ENCODE measurements around the gene EPSTI1.
A peak's percentile ranks its signal among the peaks of the same experiment; 100 is the strongest.
"Not testable (repeated sequence)": the region's sequence is repeated elsewhere in the genome, so short reads cannot be mapped to it uniquely, and the experiment has no call there.

Gene EPSTI1

DNA sequence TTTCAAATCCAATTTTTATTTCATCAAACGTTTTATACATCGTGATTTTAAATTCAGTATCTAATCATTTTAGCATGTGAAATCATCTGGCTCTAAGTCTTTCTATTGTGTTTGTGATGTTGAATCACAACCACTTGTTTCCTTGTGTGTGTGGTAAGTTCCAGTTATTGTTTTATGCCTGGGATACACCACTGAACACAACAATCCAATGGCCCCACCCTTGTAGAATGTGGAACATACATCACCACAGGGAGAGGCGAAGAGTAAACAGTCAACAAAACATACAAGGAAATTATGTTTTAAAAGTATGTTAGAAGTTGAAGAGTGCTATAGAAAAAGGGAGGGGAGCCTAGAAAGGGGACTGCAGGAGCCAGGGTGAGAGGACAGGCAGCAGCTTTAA lies 100.5 kb downstream of the EPSTI1 start:
- no peak for DNase-seq

DNA sequence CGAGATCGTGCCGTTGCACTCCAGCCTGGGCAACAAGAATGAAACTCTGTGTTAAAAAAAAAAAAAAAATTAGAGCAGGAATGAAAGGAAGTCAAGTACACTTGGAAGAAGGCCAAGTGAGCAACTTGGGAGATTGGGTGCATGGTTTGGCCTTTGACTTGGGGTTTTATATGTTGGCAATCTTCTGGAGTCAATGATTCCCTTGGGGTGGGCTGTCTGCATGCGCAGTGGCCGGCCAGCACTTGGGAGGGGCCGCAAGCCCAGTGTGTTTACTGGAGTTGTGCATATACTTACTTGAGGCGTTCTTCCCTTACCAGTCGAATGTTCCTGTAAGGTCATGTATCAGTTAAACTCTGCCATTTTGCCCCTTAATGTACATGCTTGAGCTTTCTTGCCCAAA lies 106.7 kb downstream of the EPSTI1 start:
- no peak for DNase-seq

DNA sequence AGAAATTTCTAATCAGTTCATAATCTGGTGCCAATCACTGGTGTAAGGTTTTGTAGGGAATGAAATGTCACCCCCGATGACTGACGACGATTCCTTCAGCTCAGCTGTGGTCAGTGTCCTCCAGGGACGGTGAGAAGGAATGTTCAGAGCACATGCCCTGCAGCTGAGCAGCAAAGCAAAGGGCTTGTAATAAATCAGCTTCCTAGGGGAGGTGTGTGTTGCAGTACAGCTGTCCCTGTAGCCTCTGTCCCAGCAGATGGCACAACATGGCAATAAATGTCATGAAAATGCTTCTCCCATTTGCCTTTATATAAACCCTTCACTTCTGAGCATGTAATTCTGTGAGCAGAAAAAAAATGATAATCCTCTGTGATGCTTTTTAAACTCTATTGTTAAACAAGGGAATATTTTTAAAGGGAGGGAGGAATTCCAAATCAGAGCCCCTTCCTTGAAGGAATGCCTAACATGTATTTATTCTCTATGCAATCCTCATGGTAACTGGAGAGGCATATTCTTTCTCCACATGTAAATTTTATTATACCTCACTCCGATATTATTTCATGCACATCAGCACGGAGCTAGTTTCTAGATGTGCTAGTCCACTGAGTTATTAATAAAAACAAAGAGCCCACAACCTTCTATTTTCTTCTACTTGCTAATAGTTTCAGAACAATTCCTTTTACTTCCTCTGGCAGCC lies 108.1 kb downstream of the EPSTI1 start:
- peak; percentile 76 for DNase-seq

DNA sequence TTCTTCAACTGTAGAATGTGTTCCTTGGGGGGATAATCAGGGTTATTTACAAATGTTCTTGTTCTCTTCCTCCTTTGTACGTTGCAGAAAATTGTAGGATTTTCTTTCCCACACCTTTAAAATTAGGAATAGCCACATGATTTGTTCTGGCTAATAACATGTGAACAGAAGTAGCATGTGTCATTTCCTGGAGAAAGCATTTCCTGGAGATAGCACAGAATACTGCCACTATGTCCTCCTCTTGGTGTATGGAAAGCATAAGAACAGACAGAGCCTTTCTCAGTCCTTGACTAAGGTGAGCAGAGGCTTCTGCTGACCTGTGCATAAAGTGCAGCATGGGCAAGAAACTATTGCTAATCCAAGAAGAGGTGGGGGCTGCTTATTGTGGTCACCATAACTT lies 108.9 kb downstream of the EPSTI1 start:
- DNase-seq = no peak

DNA sequence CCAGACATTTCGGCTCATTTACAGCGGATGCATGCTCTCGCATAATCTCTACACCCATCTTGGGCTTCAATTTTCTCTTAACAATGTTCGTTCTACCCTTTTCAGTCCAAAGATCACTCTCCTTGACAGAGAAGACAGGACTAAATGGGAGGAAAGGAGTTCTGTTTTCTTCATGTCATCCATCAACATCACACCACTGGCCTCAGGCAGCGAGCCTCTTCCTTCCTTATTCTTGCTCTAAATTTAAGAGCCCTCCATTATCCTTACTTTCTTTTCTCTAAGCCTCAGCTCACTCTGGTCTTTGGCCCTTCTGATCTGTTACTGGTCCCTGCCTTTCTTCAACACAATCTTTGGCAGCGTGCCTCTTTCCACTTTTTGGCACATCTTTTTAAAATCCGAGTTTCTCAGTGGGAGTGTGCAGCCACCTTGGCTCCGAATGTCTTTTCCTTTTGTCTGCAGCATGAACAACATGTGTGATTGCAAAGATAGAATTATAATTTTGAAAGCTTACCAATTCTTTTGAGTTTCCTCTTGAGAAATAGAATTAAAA lies 111.9 kb downstream of the EPSTI1 start:
- no peak for DNase-seq

DNA sequence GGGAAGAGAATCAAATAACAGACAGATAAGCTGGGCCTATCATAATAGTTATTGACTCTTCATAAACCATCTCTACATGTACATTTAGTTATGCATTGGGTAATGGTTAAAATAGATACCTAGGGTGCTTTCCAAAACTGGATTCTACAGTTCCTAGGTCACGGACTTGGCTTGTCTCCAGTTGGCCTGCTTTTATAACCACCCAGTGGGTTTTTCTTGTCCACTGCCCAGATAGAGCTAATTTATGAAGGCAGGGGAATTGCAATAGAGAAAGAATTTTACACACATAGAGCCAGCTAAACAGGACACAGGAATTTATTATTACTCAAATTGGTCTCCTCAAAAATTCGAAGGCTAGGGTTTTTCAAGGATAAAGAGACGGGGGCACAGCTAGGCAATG lies 113.3 kb downstream of the EPSTI1 start:
- no peak for DNase-seq

DNA sequence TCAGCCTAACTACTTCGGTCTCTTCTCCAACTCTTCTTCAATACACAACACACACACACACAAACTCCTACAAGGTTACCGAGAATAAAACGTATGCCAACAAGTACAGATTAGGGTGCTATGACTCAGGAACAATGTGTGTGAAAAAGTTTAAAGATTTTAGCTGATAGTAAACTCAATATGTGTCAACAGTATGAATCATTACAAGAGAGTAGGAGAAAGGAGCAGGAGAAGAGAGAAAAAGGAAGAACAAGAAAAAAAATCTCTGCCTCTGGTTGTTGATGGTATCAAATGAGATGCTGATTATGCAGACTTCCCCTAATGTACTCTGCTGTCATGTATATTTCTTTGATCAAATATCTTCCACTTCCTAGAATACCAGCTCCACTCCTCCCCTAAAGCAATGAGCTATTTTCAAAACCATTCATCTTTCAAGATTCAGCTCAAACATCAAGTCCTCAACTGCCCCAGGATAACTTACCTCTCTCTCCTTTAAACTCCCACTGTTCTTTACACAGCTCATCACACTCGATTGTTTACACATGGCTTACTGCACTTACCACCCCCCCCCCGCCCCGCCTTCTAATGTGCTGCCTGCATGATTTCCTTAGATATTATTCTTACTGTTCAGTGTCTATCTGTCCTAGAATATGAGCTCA lies 115.0 kb downstream of the EPSTI1 start:
- DNase-seq = no peak

DNA sequence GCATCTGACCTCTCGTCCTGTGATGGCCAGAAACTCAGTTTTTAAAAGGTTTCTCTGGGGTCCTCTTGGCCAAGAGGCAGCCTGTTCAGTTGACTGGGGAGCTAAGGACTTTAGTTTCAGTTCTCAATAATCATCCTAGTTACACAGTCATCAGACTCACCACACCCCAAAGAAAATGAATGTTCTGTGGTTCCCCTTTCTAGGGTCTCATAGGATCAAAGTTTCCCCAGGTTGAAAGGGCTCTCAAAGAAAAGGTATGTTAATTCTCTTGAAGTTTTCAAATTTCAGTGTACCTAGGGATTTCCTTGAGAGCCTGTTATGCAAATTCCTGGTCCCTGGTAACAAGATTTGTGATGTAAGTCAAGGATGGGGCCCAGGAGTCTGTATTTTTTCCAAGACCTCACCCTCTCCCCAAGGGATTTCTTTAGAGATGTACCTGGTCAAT lies 115.7 kb downstream of the EPSTI1 start:
- no peak for DNase-seq

DNA sequence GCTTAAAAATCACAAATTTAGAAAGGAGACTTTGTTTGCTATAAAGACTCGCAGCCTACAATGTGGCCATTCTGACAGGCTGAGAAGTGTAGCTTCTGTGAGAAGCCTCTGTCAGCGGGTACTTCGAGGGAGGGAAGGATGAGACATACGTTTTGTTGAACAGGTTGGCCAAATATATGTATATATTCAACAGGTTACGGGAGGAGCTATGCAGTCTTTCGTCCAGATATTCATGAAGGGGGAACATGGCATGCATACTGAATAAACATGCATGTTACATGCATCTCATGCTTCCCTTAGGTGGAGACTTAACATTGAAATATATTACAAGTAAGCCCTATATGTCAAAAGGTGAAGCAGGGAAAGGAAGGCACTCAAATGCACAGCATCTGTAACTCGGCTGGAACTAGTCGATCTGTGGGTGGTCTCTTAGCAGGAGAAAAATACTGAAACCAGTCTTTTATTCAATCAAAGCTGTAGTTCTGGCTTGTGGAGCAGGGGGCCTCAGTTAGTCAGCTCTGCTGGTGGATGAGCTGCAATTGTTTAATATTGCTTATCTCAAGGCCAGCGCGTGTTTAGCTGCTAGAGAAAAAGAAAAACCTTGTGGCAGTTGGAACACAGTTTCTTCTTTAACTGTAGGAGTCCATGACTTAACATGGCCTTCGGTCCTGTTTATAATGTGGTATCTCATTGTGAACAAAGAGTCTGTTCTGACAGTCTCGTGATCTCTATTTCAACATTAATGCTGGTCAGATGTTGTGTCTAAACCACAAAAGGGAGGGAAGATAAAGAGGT lies 116.4 kb downstream of the EPSTI1 start:
- no peak for DNase-seq

DNA sequence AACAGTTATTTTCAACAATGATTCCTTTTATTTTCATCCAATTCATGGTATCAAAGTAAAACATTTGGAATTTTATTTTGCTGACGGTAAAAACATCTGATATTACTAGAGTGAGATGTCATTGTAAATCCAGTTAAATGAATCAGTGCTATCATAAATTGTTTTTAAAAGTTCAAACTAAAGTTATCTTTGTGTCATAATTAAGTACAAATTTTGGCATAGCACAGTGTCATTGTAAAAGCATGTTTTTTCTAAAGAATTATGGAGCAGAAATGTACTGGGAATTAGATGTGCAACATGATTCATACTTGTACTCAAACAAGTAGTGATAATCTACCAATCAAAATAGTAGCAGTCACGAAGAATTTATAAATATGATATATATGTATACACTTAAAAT lies 117.8 kb downstream of the EPSTI1 start:
- DNase-seq = no peak

DNA sequence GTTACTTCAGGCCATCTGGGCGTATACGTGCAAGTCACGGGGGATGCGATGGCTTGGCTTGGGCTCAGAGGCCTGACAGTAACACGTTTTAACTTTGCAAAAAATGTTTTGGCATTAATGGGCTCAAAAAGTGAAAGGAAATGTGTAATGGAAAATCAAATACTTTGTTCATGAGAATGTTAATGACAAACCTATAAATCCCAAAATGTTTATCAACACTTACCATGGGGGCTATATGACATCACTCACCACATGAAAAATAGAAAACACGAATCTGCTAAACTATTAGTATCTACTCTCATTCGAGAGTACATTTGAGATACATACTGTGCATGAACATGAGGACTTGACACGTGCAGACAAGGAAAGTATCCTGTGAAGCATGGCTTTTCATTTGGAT lies 119.0 kb downstream of the EPSTI1 start:
- DNase-seq = no peak

DNA sequence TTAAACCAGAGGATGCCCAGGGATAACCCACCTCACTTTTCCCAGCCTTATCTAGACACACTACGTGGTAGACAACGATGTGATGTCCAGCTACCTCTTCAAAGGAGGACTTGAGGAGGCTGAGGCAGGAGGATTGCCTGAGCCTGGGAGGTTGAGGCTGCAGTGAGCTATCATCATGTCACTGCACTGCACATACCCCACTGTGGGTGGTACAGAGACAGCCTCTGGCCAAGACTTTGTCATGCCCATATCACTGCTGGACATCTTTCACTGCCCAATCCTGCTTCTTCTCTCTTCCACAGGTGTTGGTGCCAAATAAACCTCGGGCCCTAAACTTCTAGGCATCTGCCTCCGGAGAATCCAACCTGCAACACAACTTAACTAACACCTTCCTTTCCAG lies 124.8 kb downstream of the EPSTI1 start:
- DNase-seq = no peak

DNA sequence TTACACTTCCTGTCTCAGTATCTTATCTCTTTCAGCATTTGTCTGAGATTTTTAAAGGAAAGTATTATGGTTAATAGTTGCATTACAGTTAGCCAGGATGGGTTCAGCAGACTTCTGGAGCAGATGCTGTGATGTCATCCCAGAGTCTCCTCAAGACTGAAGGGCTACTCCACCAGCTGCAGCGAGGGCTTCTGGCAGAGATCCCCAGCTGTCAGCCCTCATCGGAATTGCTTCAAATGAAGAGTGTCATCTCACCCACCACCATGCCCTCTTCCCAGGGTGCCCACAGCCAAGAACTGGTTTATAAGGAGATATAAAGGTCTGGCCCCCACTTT lies 126.3 kb downstream of the EPSTI1 start:
- no peak for DNase-seq

DNA sequence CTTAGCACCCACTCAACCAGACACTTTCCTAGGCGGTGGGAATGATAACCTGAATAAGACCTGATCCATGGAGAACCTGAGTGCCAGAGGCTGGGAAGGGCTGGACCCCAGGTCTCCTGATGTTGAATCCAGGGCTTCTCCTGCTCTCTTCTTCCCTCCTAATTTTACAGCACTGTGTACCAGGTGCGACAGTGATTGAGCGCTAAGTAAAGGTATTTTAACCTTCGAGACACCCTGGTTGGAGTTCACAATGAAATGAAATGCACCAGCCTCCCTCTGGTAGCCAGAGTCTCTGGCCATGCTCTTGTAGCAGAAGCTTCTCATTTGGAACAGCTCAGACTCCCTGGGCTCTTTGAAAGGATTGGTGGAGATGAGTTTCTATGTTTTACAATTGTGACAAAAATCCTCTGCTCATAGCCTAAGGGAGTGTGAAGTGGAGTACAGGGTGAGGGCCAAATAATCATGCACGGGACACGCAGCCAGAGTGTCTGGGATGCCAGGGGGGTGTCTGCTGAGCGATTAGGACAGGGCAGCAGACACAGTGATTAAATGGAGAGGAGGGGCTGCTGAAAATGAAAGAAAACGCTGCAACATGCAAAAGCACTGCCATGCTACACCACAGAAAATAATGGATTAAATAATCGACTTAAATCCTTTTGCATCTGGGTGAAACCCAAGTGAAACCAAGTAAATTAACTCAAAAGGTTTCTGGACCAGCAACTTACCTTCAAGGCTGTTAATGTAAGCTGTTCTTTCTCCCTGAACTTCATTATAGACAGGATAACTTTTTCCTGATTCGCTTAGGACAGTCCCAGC lies 126.9 kb downstream of the EPSTI1 start:
- no peak for DNase-seq

DNA sequence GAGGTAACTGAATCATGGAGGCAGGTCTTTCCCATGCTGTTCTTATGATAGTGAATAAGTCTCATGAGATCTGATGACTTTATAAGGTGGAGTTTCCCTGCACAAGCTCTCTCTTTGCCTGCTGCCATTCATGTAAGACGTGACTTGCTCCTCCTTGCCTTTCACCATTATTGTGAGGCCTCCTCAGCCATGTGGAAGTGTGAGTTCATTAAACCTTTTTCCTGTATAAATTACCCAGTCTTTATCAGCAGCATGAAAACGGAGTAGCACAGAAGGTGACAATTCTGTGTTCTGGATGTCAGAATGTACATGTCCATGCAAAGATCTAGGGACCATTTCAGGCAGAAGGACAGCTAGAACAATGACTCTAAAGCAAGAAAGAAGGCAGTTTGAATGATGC lies 129.7 kb downstream of the EPSTI1 start:
- not testable (repeated sequence) for DNase-seq

DNA sequence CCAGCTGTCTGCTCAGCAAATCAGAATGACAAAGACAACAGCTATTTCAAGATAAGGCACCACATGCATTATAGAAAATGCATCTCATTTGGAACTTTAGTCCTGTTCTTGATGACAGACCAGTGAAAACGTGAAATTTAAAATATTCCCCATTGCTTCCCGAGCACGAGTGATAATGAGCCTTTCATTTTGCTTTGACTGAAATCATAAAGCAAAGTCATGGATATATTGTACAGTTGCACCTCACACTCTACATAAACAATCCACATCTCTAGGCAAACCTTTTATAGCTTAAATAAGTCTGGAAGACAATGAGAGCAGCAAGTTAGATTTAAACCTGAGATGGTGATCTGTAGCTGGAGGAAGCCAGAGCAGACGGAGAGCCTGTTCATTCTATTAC lies 131.6 kb downstream of the EPSTI1 start:
- no peak for DNase-seq

DNA sequence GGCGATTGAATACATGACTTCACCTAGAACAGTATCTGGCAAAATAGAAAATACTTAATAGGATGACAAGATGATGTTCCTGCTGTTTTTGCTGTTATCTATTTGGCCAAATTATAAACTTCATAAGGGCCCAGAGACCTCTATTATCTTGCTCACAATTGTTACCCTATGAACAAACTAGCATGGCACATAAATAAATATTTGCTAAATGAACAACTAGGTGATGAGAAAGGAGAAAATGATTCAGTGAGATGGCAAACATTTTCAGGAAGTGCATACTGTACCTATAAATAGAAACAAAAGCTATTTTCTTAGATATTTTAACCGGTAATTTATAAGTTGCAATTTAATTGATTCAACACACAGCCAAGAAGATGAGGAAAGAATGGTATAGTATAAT lies 132.3 kb downstream of the EPSTI1 start:
- no peak for DNase-seq

DNA sequence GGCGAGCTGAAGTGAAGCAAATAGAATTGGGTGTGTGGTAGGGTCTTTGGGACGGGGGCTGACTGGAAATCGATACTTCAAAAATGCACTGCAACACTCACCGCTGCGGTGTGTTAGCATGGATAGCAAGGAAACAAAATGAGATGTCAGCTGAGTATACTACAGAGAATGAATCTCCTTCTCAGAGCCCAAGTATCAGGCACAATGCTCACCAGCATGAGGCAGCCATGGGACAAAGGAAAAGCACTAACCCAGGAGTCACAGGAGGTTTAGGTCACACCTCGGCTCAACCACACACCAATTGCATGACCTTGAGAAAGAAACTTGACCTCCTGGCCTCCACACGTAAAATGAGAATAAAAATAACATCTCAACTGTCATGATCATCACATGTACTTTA lies 136.6 kb downstream of the EPSTI1 start:
- no peak for DNase-seq

DNA sequence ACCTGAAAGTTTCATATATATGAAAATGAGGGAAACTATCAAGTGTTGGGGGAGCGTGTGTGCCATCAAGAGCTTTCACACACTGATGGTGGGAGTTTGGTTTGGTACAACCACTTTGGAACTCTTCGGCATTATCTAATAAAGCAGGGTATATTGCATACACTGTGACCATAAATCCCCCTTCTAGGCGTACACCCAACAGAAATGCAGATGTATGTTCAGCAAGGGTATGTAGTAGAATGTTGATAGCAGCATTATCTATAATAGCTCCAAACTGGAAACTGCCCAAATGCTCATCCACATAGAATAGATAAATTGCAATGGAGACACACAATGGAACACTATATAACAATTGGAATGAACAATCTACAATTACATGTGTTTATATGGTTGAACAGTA lies 139.9 kb downstream of the EPSTI1 start:
- no peak for DNase-seq

DNA sequence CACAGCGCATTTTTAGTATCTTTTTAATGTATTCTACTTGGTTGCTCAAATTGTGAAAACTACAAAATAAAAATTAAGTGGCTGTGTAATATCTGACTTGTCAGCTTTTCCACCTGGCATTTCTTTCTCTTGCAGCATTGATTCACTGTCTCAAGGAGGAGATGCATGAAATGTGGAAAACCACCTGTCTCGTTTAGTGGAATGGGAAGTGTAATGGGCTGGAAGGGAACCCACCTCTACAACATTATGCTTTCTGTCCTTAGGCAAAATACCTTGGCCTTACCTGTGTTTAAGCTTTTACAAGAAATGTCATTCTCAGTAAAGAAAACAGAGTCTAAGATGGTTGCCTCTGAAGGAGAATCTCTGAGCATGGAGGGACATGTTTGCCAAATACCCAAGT lies 142.8 kb downstream of the EPSTI1 start:
- no peak for DNase-seq

DNA sequence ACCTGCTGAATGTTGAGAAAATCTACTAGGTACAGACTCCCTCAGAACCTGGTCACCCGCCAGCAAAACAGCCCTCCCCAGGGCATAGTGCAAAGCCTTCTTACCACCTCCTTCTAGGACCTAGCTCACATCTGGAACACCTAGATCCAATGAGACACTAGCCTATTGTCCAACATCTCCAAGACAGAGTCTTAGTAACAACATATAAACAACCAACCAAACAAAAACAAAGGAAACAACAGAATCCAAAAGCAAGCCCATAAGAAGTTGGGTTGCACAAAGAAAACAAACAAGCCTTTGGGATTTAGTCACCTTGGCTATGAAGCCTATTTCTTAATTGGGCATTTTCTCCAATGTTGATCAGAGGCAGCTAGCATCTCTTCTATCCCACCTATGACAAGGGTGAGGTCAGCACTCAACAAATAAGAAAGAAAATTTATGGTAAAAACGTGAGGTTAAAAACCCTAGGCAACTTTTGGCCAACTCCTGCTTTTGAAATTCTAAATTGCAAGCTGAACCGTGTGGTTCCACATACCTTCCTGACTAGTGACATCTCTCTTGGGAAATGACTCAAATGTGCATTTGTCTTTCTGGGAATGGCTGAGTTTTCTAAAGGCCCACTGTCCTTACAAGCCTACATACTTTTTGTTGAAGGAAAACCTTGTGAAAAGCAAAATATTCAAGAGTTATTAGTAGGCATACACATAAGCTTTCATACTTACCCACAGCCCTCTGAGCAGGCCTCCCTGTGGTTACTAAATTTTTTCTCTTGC lies 144.0 kb downstream of the EPSTI1 start:
- no peak for DNase-seq
